ENCODE data around the gene CCDC174. TPM values are rescaled to one million over a fixed set of nuclear protein-coding genes. Genes with fewer than 3 reads are reported as not detected.

Gene CCDC174
- total RNA-seq, 2 donors from 2014 or later: 18.7 to 20.1 TPM

DNA sequence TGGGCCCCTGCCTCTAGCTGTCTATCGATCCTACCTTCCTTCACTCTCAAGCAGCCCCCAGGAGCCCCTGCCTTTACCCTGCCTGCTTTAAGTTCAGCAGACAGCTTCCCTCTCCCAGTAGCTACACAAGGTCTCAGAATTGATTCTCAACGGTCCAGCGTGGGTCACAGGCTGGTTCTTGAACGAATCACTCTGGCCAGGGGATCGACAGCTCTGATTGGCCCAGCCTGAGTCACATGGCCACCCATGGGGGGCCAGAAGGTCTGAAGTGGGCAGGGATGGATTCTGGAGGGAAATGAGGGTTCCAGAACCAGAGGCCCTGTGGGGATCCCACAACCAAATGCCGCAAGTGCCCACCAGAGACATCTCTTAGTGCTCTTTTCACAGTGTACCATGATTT lies 23.7 kb upstream of the CCDC174 start:
- Histone ChIP-seq H3K27me3 (ENCODE audit: control insufficient read depth, insufficient read depth, low read length, poor library complexity, severe bottlenecking) (no peaks in the 10 kb centered on the region), H3K36me3 (ENCODE audit: control insufficient read depth, insufficient read depth, low read length) (no peaks in the 10 kb centered on the region), H3K27ac (ENCODE audit: low read depth, low read length) (no peak overlapping the region), H3K4me1 (ENCODE audit: control insufficient read depth, insufficient read depth, low read length) (peaks cover 6% of the 10 kb centered on the region), H3K9ac (ENCODE audit: extremely low read depth, low read length, poor library complexity, severe bottlenecking) (no peak overlapping the region), H3K9me3 (ENCODE audit: control insufficient read depth, low read length) (peaks cover 14% of the 10 kb centered on the region), H3K4me3 (ENCODE audit: low read length) (no peak overlapping the region)
- Mint-ChIP-seq H3K36me3 (ENCODE audit: low read depth) (no peaks in the 10 kb centered on the region), H3K4me1 (peaks cover 4% of the 10 kb centered on the region), H3K27me3 (ENCODE audit: insufficient read depth) (peaks cover 3% of the 10 kb centered on the region), H3K4me3 (no peak overlapping the region), H3K9me3 (peaks cover 7% of the 10 kb centered on the region), H3K27ac (no peak overlapping the region)
- WGBS, 2 experiments (ENCODE audit: insufficient coverage in 1 of 2, insufficient read length in 1 of 2): 87 to 90% methylated on average over 3 to 6 of the region's 6 CpGs
- no peak for DNase-seq
- TF ChIP-seq, protein P1, sequence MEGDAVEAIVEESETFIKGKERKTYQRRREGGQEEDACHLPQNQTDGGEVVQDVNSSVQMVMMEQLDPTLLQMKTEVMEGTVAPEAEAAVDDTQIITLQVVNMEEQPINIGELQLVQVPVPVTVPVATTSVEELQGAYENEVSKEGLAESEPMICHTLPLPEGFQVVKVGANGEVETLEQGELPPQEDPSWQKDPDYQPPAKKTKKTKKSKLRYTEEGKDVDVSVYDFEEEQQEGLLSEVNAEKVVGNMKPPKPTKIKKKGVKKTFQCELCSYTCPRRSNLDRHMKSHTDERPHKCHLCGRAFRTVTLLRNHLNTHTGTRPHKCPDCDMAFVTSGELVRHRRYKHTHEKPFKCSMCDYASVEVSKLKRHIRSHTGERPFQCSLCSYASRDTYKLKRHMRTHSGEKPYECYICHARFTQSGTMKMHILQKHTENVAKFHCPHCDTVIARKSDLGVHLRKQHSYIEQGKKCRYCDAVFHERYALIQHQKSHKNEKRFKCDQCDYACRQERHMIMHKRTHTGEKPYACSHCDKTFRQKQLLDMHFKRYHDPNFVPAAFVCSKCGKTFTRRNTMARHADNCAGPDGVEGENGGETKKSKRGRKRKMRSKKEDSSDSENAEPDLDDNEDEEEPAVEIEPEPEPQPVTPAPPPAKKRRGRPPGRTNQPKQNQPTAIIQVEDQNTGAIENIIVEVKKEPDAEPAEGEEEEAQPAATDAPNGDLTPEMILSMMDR (conservative IDR thresholded peaks at IDR 0.05): no peak

DNA sequence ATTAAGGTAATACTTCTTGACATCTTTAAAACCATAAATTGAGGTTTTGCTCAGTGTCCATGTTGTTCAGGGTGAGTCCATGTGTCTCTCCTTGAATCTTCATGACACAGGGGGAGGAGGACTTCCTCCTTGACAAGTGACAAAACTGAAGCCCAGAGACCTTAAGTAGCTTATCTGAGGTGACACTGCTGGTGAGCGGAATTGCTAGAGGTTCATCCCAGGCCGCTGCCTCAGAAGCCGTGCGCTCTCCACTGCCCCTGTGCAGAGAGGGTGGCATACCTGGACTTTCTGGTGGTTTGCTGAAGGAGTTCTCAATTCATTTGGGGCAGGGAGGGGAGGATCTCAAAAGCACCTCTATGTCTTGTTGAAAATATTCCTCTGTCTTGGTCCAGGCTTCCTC lies 23.2 kb upstream of the CCDC174 start:
- H3K4me3 Mint-ChIP-seq: no peak overlapping the region
- peaks cover 4% of the 10 kb centered on the region for H3K4me1 Mint-ChIP-seq
- H3K9me3 ChIP-seq (ENCODE audit: control insufficient read depth, low read length): peaks cover 14% of the 10 kb centered on the region
- no peak overlapping the region for H3K27ac ChIP-seq (ENCODE audit: low read depth, low read length)
- peaks cover 3% of the 10 kb centered on the region for H3K27me3 Mint-ChIP-seq (ENCODE audit: insufficient read depth)
- peaks cover 6% of the 10 kb centered on the region for H3K4me1 ChIP-seq (ENCODE audit: control insufficient read depth, insufficient read depth, low read length)
- TF ChIP-seq, protein P1 (conservative IDR thresholded peaks at IDR 0.05): no peak
- 92 to 100% methylated on average over 3 to 4 of the region's 4 CpGs for WGBS, 2 experiments (ENCODE audit: insufficient coverage in 1 of 2, insufficient read length in 1 of 2)
- H3K9me3 Mint-ChIP-seq: peaks cover 7% of the 10 kb centered on the region
- H3K36me3 ChIP-seq (ENCODE audit: control insufficient read depth, insufficient read depth, low read length): no peaks in the 10 kb centered on the region
- no peaks in the 10 kb centered on the region for H3K27me3 ChIP-seq (ENCODE audit: control insufficient read depth, insufficient read depth, low read length, poor library complexity, severe bottlenecking)
- no peak overlapping the region for H3K27ac Mint-ChIP-seq
- no peak for DNase-seq
- no peak overlapping the region for H3K9ac ChIP-seq (ENCODE audit: extremely low read depth, low read length, poor library complexity, severe bottlenecking)
- H3K36me3 Mint-ChIP-seq (ENCODE audit: low read depth): no peaks in the 10 kb centered on the region
- no peak overlapping the region for H3K4me3 ChIP-seq (ENCODE audit: low read length)

DNA sequence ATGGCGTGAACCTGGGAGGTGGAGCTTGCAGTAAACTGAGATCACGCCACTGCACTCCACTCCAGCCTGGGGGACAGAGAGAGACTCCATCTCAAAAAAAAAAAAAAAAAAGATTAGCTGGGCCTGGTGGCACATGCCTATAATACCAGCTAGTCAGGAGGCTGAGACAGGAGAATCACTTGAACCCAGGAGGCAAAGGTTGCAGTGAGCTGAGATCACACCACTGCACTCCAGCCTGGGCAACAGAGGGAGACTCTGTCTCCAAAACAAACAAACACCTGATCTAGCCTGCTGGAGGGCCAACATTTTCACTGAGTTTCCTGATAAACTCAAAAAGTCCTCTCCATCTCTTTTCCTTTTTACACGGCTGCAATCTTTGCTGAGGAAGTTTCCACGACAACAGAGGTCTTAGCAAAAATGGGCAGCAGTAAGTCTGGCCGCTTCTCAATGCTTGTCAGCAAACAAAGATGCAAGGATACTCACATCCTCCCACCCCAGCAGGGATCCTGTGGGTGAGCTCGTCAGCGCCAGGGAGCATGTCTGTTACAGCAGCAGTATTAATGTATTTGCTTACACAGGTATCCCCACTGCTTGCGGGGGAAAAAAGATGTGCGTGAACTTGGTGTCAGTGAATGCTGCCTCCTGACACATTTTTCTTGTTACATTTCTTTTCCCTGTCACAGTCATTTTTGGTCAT lies 21.0 kb upstream of the CCDC174 start:
- Histone ChIP-seq H3K27ac (ENCODE audit: low read depth, low read length) (no peak overlapping the region), H3K27me3 (ENCODE audit: control insufficient read depth, insufficient read depth, low read length, poor library complexity, severe bottlenecking) (no peaks in the 10 kb centered on the region), H3K4me3 (ENCODE audit: low read length) (no peak overlapping the region), H3K4me1 (ENCODE audit: control insufficient read depth, insufficient read depth, low read length) (peaks cover 6% of the 10 kb centered on the region), H3K9ac (ENCODE audit: extremely low read depth, low read length, poor library complexity, severe bottlenecking) (no peak overlapping the region), H3K36me3 (ENCODE audit: control insufficient read depth, insufficient read depth, low read length) (no peaks in the 10 kb centered on the region), H3K9me3 (ENCODE audit: control insufficient read depth, low read length) (peaks cover 14% of the 10 kb centered on the region)
- peaks cover 7% of the 10 kb centered on the region for H3K9me3 Mint-ChIP-seq
- TF ChIP-seq, protein P1 (conservative IDR thresholded peaks at IDR 0.05): no peak
- H3K27me3 Mint-ChIP-seq (ENCODE audit: insufficient read depth): peaks cover 12% of the 10 kb centered on the region
- H3K36me3 Mint-ChIP-seq (ENCODE audit: low read depth): no peaks in the 10 kb centered on the region
- 69 to 83% methylated on average over 7 to 9 of the region's 9 CpGs for WGBS, 2 experiments (ENCODE audit: insufficient coverage in 1 of 2, insufficient read length in 1 of 2)
- no peak overlapping the region for H3K27ac Mint-ChIP-seq
- peak; percentile 50 for DNase-seq
- no peak overlapping the region for H3K4me3 Mint-ChIP-seq
- H3K4me1 Mint-ChIP-seq: peaks cover 3% of the 10 kb centered on the region

Data from endodermal cell (in vitro differentiated cells).